Stimulated activated CD8-positive, alpha-beta memory T cell treated with anti-CD3 and anti-CD28 coated beads, Interleukin-4, amount 100 ng/mL, for 4 hours (primary cell): ENCODE data around the gene C2orf68.
A peak's percentile ranks its signal among the peaks of the same experiment; 100 is the strongest.
"Not testable (repeated sequence)": the region's sequence is repeated elsewhere in the genome, so short reads cannot be mapped to it uniquely, and the experiment has no call there.

ENCODE experiments used
- DNase-seq, 2 donors: peaks; one replicate each; pipeline ENCODE4 v3.0.0-alpha.2; 2020; ENCODE audit warnings: low read depth in 2 of 2, low spot score in 1 of 2

The C2orf68 gene, protein sequence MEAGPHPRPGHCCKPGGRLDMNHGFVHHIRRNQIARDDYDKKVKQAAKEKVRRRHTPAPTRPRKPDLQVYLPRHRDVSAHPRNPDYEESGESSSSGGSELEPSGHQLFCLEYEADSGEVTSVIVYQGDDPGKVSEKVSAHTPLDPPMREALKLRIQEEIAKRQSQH

DNA sequence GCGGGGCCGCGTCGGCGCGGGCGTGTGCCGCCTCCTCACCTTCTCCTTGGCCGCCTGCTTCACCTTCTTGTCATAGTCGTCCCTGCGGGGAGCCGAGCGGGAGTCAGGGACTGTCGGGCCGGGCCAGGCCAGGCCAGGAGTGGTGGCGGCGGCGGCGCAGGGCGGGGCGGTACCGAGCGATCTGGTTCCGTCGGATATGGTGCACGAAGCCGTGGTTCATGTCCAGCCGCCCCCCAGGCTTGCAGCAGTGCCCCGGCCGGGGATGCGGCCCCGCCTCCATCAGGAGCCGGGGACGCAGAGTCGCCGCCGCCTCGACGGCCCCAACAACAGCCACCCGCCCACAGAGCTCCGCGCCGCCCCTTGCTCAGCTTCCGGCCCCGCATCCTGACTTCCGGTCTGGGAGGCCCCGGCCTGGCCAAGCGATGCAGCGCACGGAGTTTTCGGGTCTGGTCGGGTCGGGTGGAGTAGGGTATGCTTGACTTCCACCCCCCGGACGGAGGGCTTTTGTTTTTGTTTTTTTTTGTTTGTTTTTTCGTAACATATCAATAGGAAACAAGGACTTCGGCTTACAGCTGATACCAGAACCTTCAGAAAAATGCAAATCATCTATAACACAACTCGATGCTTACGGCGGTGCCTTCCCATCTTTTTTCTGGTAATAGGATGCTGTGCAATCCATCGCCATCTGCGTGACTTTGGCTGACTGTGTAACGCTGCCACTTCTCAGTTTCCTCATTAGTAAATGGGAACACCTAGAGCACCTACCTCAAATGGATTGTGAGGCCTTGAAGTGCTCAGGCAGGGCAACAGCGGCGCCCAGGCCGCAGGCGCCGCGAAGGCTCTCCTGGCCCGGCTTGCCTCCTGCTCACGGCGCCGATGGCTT, at the start of gene C2orf68:
Gene C2orf68 (minus strand): TSS at position 362 of the 883 bp plus-strand sequence. CDS start 82 bp downstream, at position 280.
- DNase-seq, result peak; percentile 54 to 70

DNA sequence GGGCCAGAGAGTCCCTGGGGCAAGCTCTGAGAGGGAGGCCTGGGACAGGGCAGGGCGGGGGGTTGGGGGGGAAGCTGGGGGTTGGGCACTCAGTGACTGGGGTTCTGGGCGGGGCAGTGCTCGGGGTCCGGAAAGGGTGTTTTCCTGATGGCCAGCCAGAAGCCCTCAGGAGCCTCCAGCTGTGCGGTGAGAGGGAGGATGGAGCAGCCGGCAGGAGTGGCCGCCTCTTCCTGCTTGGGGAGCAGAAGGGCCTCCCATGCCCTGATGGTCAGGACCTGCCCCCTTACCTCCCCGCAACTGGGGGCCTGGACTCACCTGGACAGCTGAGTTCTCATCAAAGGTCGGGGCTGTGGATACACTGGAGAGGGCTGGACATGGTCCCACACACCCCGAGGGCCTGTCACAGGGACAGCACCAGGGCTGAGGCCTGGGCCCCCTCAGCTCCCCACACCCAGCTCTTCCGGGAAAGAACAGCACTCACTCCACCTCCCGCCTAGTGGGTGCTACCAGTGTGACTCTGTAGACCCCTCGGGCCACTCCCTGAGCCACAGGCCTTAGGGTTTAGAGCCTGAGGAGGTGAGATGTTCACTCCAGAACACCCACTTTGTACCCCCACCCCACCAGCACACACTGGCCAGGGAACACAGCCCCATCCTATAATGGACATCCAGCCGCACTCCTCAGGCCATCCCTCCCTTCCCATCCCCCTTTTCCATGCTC, 49.4 kb upstream of the C2orf68 start:
- DNase-seq, result no peak

DNA sequence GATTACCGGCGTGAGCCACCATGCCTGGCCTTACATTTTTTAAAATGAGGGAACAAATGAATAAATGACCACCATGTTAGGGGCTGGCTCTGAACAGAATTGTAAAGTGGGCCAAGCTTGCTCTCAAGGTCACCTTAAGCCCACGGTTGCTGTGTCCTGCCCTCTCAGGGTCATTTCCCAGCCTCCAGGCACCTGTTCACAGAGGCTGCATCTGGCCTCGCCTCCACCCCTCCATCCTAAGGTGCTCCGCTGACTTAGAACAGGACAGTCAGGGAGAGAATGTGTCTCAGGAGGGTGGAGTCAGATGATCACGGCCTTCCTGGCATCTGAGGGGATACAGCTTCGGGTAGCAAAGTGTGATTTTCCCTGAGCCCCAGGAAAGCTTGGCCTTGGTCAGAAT, 48.9 kb upstream of the C2orf68 start:
- DNase-seq, result no peak

DNA sequence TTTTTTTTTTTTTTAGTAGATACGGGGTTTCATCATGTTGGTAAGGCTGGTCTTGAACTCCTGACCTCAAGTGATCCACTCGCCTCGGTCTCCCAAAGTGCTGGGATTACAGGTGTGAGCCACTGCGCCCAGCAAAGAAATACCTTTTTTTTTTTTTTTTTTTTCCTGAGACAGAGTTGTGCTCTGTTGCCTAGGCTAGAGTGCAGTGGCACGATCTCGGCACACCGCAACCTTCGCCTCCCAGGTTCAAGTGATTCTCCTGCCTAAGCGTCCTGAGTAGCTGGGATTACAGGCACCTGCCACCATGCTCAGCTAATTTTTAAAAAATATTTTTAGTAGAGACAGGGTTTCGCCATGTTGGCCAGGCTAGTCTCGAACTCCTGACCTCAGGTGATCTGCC, 48.4 kb upstream of the C2orf68 start:
- DNase-seq, result not testable (repeated sequence)

DNA sequence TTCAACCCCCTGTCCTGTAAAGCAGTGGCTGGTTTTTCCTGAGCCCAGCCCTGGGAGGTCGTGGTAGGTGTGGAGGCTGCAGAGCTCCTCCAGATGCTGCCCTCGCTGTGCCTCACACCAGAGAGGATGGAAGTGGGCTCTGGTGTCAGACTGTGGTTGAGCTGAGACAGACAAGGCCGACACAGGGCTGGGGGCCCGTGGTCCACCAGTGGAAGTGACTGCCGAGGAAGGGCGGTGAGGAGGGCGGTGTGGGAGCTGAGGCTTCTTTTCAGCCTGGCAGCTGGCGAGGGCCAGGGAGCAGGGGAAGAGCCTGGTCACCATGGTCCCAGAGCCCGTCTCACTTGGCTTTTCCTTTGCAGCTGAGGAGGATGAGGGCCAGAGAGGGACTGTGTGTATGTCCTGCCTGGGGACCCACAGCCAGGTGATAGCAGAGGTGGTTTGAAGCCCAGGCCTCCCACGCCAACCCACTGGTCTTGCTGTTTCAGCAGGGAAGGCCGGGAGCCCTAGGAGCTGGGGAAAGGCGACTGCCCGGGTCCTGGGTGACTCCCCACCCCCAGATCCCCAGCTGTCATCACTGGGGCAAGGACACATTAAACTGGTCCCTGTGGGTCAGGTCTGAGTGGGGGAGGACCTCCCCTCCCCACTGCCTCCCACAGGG, 47.6 kb upstream of the C2orf68 start:
- DNase-seq, result no peak

DNA sequence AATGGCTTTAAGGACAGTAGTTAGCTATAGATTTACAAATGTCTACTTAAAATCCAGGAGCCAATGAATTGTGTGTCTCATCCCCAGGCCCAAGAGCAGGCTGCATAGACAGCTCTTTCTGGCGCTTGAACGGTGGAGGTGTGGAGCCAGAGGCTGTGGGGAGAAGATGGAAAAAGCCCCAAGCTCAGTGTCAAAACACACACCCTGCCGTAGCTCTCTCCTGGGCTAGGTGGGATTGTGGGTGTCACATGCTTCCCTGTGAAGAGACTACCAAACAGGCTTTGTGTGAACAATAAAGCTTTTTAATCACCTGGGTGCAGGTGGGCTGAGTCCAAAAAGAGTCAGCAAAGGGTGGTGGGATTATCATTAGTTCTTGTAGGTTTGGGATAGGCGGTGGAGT, 45.5 kb upstream of the C2orf68 start:
- DNase-seq, result not testable (repeated sequence)

DNA sequence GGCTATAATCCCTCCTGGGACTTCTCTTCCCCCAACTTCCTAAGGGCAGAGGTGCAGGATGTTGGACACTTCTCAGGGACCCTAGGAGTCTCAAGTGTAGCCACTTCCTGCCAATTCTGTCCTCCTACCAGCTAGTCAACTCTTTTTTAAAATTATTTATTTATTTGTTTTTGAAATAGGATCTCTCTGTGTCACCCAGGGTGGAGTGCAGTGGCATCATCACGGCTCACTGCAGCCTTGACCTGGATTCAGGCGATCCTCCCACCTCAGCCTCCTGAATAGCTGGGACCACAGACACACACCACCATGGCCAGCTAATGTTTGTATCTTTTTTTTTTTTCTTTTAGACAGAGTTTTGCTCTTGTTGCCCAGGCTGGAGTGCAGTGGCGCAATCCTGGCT, 44.6 kb upstream of the C2orf68 start:
- no peak for DNase-seq

DNA sequence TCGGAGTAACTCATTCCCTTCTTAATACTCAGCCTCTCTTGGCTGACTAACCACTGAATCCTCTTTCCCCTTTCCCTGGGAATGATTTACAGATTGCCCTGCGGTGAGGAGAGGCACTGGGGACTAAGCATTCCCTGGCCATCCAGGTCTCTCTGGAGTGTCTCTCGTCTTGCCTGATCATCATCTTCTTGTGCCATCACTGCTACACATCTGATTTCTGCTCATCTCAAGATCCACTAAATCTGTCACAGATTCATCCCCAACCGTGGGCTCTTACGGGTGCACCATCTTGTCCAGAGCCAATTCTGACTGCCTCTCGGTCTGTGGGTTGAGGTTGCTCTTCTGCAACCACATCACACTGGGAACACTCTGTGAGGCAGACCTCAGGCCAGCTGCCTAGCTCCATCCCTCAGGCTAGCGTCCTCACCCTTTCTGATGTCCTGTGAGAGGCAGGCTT, 44.1 kb upstream of the C2orf68 start:
- DNase-seq, result no peak

DNA sequence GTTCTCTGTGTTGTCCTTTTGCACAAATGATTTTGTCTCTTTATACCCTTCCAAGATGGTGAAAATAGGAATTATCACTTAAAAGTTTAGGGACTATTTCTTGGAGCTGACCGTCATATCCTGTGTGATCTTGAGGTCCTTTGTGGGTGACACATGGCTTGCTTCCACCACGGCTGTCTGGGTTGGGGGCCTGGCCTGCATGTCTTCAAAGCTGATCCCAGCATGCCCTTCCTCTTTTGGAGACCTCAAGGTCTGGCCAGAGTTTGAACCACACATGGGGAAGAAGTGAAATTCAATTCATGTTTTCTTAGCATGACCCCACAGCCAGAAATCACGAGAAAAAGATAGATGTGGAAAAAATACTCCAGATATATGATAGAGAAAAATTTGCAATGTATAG, 42.1 kb upstream of the C2orf68 start:
- DNase-seq, result no peak

DNA sequence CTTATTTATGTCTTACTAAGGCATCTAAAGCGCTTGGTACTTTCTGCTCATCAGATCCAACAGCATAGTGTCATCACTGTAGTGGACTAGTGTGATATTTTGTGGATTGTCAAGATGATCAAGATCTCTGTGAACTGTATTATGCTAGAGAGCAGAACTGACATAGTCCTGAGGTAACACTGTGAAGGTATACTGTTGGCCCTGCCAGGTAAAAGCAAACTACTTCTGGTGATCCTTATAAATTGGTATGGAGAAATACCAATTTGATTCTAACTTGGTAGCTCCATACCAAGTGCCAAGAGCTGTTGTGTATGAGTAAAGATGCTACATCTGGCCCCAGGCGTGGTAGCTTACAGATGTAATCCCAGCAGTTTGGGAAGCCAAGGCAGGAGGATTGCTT, 40.2 kb upstream of the C2orf68 start:
- DNase-seq, result no peak

DNA sequence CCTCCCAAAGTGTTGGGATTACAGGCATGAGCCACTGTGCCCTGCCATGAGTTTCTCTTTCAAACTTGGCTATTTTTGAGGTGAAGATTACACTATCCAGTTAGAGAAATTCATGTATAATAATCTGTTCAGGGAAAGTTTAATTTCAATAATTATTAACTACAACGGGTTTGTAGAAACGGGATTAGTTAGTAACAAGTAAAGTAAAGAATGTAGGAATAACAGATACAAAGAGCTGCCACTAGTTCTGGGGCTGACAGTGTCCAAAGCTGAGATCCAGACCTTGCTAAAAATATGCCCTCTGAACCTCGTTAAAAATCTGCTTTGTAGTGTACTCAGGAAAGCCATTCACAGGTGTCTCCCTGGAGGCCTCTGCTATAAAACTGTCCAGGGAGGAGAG, 39.2 kb upstream of the C2orf68 start:
- DNase-seq, result no peak

DNA sequence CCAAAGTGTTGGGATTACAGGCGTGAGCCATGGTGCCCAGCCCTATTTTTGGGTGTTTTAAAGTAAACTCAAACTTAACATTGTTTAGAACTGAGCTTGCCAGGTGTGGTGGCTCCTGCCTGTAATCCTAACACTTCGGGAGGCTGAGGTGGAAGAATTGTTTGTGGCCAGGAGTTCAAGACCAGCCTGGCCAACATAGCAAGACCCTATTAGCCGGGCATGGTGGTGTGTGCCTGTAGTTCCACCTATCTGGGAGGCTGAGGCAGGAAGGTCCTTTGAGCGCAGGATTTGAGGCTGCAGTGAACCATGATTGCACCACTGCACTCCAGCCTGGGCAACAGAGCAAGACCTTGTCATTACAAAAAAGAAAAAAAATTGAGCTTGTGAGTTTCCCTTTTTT, 38.6 kb upstream of the C2orf68 start:
- no peak for DNase-seq

DNA sequence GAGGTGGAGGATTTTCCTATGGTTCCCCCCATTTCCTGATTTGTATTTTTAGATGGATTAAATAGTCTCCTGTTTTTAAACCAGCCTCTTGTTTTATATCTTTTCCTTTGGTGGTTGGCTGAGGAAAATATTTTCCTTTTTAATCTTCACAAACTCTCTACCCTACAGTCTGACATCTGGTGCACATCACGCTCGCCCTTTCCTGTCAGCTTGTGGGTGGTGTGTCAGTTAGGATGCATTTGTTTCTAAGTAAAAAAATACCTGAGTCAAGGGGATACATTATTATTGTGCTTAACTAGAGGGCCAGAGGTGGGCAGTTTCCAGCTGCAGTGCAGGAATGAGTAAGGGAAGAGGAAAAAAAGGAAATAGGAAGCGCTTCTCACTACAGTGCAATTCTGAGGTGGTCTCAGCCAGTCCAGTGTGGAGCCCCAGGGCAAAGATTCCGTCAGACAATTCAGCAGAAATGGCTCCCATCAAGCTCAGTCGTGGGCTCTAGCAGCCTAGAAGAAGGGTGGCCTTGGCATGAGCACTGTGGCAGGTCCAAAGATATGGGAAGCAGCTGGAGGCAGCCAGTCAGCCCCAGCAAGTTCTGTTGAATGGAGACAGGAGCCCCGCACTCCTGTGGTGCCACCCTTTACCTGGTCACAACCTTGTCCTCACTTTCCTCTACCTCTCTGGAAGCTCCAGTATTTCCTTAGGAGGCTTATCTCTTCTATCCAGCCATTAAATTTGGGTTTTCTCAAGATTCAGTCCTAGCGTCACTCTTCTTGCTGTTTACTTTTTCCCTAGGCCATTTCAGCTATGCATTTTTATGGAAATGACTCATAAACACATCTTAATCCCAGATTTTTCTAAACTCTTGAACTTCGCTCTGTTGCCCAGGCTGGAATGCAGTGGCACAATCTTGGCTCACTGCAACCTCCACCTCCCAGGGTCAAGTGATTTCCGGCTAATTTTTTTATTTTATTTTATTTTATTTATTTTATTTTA, 37.6 kb upstream of the C2orf68 start:
- DNase-seq, result no peak

DNA sequence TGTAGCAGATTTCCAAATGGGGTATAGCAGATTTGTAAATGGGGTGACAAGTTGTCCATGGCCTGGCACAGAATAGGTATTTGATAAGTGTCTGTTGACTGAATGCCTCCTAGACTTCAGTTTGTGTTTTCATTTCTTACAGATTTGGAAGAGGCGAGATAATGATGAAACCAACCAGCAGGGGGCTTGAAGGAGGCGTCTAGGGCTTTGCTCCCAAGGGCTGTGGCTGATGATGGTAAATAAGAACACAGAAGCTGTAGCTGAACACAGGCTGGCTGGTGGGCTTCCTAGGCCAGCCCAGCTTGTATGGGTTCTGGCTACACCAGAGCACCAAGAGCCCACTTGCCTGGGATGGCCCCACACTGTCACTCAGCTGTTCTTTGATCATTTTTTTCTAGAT, 36.8 kb upstream of the C2orf68 start:
- no peak for DNase-seq

DNA sequence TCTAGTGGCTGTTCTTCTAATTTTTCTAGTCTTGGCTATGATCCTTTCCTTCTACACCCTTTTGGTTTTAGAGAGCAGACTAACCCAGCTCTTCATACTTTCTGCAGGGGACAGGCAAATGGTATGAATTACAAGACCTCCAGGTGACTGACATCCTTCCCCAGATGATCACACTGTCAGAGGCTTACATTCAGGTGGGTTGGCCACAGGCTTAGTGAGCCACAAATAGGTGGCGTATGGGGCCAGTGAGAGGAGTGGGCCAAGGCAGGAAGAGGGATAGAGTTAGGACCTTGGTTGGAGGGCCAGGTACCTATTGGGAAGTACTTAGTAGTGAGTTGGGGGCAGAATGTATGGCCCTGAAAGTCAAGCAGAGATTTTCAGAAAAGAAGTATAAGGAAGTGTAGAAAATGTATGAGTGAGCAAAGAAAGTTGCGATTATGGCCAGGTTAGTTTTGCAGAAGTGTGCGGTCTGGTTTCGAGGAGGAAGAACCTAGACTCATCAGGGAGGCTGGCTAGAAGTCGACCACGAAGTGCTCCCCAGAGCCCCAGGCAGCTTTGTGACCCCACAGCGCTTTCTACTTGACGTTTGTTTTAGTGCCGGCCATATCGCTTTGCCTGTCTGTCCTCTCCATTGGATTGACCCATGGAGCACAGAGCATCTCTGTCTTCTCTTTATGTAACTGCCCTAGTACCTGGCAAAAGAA, 36.1 kb upstream of the C2orf68 start:
- DNase-seq, result no peak

DNA sequence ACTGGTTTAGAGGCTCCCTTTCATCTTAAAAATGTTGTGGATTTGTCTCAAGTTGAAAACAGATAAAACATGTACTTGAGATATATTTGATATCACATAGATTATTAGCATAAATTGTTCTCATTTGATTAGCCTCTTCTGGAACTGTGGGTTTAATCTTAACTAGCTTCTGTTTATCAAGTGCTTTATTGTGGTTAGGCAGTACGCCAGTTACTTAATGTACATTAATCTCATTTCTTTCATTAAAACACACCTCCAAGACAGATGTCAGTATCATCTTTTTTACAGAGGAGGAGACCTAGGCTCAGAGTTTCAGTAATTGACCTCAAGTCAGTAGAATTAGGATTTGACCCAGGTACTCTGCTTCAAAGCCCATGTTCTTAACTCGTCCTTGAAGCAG, 34.3 kb upstream of the C2orf68 start:
- DNase-seq, result no peak

DNA sequence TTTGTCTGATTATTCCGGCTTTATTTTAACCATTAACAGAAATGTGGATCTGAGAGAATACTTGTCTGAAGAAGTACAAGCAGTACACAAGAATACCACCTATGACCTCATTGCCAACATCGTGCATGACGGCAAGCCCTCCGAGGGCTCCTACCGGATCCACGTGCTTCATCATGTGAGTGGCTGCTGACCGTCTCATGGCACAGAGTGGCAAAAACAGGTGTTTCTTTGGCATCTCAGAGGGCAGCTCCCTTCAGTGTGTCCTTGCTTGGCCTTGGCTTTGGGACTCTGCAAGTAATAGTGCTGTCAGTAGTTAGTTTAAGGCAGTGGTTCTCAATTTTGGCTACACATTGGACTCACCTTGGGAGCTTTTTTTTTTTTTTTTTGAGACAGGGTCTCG, 33.0 kb upstream of the C2orf68 start:
- DNase-seq, result no peak

DNA sequence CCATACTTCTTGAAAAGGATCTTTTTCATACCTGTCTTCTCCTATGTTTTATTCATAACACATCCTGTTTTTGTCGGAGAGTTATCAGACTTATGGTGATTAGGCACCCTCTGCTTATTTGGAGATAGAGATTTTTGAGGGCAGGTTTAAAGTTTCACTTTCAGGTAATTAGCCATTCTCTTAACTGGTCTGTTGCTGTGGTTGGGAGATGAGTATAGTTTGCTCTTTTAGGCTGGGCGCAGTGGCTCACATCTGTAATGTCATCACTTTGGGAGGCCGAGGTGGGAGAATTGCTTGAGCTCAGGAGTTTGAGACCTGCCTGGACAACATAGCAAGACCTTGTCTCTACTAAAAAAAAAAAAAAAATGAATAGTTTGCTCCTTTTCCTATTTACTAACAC, 30.9 kb upstream of the C2orf68 start:
- no peak for DNase-seq

DNA sequence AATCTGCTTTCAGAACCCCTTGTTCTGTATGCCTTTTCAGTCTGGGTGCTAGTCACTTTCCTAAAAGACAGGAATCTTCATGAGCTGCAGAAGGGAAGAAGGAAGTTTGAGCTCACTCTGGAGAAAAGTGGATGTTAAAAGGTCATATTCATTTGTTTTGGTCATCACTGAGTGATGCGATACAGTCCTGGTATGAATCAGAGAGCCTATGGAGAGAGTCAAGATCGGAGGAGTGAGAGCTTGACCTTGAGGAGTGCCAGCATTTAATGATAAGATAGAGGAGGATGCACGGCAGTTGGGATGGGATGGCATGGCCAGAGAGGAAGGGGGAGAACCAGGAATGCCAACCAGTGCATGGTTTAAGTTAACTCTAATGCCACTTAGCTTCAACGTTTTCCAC, 23.8 kb upstream of the C2orf68 start:
- DNase-seq, result no peak

DNA sequence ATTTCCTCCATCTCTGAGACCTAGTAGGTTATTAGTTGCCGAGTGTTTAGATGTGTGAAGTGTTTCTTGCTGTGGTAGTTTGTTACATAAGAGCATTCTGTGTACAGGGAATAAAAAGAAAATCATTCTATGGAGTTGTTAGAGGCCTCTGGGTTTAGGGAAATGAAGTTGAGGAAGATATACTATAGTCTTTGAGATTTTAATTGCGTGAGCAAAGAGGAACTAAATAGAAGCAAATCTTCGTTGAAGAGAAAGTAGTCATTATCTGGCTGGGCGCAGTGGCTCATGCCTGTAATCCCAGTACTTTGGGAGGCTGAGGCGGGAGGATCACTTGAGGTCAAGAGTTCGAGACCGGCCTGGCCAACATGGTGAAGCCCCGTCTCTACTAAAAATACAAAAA, 23.1 kb upstream of the C2orf68 start:
- DNase-seq, result no peak
